ENCODE measurements around the gene CHST8.
"Not testable (repeated sequence)": the region's sequence is repeated elsewhere in the genome, so short reads cannot be mapped to it uniquely, and the experiment has no call there.

CHST8 gene

DNA sequence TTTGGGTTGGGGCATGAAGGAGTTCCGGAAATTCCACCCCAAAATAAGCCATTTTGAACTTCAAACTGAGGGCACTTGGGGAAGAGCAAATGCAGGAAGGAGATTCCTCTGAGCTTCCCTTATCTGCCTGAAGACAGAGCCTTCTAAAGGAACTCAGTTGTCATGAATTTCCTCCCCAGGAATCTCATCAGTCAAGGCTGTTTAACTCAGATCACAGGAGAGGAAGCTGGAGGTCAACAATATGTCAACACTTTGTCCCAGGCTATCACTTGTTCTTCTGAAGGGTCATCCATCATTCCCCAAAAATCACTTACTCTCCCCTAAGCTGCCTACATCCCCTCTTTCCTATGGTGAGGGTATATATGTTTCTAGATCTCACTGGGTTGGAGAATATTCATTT lies 26.0 kb upstream of the CHST8 start:
- no peak overlapping the region for H3K4me3 ChIP-seq
- H3K4me1 ChIP-seq: peaks cover 0 to 8% (median 5%) of the 10 kb centered on the region in 10 experiments; a peak in 10 of 20 replicates
- no peak overlapping the region for H3K27ac ChIP-seq
- peak overlapping the region in 7 of 11 experiments; percentile 1 to 41 (median 20); a peak in 8 of 22 replicates for H3K4me2 ChIP-seq
- H3K27me3 ChIP-seq: no peaks in the 10 kb centered on the region
- no peak overlapping the region for H3K9ac ChIP-seq
- peaks cover 2 to 8% (median 4%) of the 10 kb centered on the region in 11 experiments; a peak in 19 of 22 replicates for H3K9me3 ChIP-seq (replicated peaks in 1 of 11)
- TF ChIP-seq Cebpa-rat (IDR thresholded peaks at IDR 0.05): no peak
- H4K20me1 ChIP-seq: no peaks in the 10 kb centered on the region
- H3K36me3 ChIP-seq: no peaks in the 10 kb centered on the region

DNA sequence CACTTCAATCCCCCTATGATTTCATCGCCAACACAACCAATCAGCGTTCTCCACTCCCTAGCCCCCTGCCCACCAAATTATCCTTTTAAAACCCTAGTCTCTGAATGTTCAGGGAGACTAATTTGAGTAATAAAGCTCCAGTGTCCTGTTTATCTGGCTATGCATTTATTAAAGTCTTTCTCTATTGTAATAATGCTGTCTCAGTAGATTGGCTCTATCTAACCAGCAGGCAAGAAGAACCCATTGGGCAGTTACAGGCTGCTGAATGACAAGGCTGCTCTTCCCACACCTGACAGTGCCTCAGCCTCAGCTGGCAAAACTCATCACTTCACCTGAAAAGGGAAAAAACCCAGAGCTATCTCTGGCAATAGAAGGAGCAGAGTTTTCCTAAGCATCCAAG lies 20.2 kb upstream of the CHST8 start:
- no peaks in the 10 kb centered on the region for H4K20me1 ChIP-seq
- H3K4me2 ChIP-seq: no peak overlapping the region
- no peaks in the 10 kb centered on the region for H3K36me3 ChIP-seq
- peaks cover 0 to 7% (median 4%) of the 10 kb centered on the region in 10 experiments; a peak in 13 of 20 replicates for H3K4me1 ChIP-seq
- no peak overlapping the region for H3K27ac ChIP-seq
- no peak for TF ChIP-seq Cebpa-rat (IDR thresholded peaks at IDR 0.05)
- H3K27me3 ChIP-seq: no peaks in the 10 kb centered on the region
- H3K9me3 ChIP-seq (replicated peaks in 1 of 11): peaks cover 20 to 28% (median 23%) of the 10 kb centered on the region in 11 experiments
- no peak overlapping the region for H3K9ac ChIP-seq
- H3K4me3 ChIP-seq: no peak overlapping the region

- H3K9ac ChIP-seq: no peak overlapping the region
- peaks cover 0 to 16% (median 10%) of the 10 kb centered on the region in 10 experiments; a peak in 13 of 20 replicates for H3K4me1 ChIP-seq
- no peak overlapping the region for H3K4me3 ChIP-seq
- no peak for TF ChIP-seq Cebpa-rat (IDR thresholded peaks at IDR 0.05)
- H3K27ac ChIP-seq: no peak overlapping the region
- H3K4me2 ChIP-seq: no peak overlapping the region
- peaks cover 20 to 28% (median 23%) of the 10 kb centered on the region in 11 experiments for H3K9me3 ChIP-seq (replicated peaks in 1 of 11)
- H3K36me3 ChIP-seq: no peaks in the 10 kb centered on the region
- H4K20me1 ChIP-seq: no peaks in the 10 kb centered on the region
- H3K27me3 ChIP-seq: no peaks in the 10 kb centered on the region
Measured at GRCh38 chr19:33602576-33603204, 19.1 kb upstream of the CHST8 start.

GRCh38 chr19:33603377-33603776 lies 18.4 kb upstream of the CHST8 start:
- H3K4me1 ChIP-seq: peaks cover 0 to 16% (median 10%) of the 10 kb centered on the region in 10 experiments; a peak in 13 of 20 replicates
- no peak overlapping the region for H3K4me3 ChIP-seq
- TF ChIP-seq Cebpa-rat (IDR thresholded peaks at IDR 0.05): no peak
- H3K4me2 ChIP-seq: no peak overlapping the region
- H4K20me1 ChIP-seq: no peaks in the 10 kb centered on the region
- H3K27me3 ChIP-seq: no peaks in the 10 kb centered on the region
- H3K9me3 ChIP-seq (replicated peaks in 1 of 11): peaks cover 20 to 28% (median 24%) of the 10 kb centered on the region in 11 experiments
- no peak overlapping the region for H3K27ac ChIP-seq
- H3K36me3 ChIP-seq: no peaks in the 10 kb centered on the region
- no peak overlapping the region for H3K9ac ChIP-seq

GRCh38 chr19:33604651-33605050 lies 17.1 kb upstream of the CHST8 start:
- Histone ChIP-seq H3K4me2 (no peak overlapping the region), H3K36me3 (no peaks in the 10 kb centered on the region), H3K9ac (no peak overlapping the region), H3K27me3 (no peaks in the 10 kb centered on the region), H3K27ac (no peak overlapping the region), H3K4me1 (peaks cover 0 to 16% (median 10%) of the 10 kb centered on the region in 10 experiments; a peak in 13 of 20 replicates), H3K4me3 (no peak overlapping the region), H4K20me1 (no peaks in the 10 kb centered on the region), H3K9me3 (replicated peaks in 1 of 11) (peaks cover 20 to 35% (median 31%) of the 10 kb centered on the region in 11 experiments)
- no peak for TF ChIP-seq Cebpa-rat (IDR thresholded peaks at IDR 0.05)

- H3K9me3 ChIP-seq (replicated peaks in 1 of 11): peaks cover 22 to 41% (median 36%) of the 10 kb centered on the region in 11 experiments
- H3K27me3 ChIP-seq, H3K4me3 ChIP-seq, H3K27ac ChIP-seq, H4K20me1 ChIP-seq, H3K9ac ChIP-seq, H3K36me3 ChIP-seq: not testable (repeated sequence)
- H3K4me2 ChIP-seq: peak overlapping the region in 4 of 11 experiments; percentile 55 to 67 (median 62); a peak in 7 of 22 replicates
- H3K4me1 ChIP-seq: peaks cover 0 to 16% (median 10%) of the 10 kb centered on the region in 10 experiments; a peak in 13 of 20 replicates
Measured at GRCh38 chr19:33605803-33606295, 15.9 kb upstream of the CHST8 start.

GRCh38 chr19:33606556-33606955 lies 15.2 kb upstream of the CHST8 start:
- no peak overlapping the region for H3K9ac ChIP-seq
- TF ChIP-seq Cebpa-rat (IDR thresholded peaks at IDR 0.05): no peak
- peak overlapping the region in 8 of 11 experiments; percentile 7 to 67 (median 58); a peak in 14 of 22 replicates for H3K4me2 ChIP-seq
- no peaks in the 10 kb centered on the region; a peak in 1 of 22 replicates for H3K27me3 ChIP-seq
- no peaks in the 10 kb centered on the region for H3K36me3 ChIP-seq
- peaks cover 0 to 16% (median 10%) of the 10 kb centered on the region in 10 experiments; a peak in 13 of 20 replicates for H3K4me1 ChIP-seq
- H4K20me1 ChIP-seq: no peaks in the 10 kb centered on the region
- peaks cover 15 to 34% (median 29%) of the 10 kb centered on the region in 11 experiments for H3K9me3 ChIP-seq (replicated peaks in 1 of 11)
- H3K4me3 ChIP-seq: no peak overlapping the region
- no peak overlapping the region for H3K27ac ChIP-seq

GRCh38 chr19:33609353-33609752 lies 12.4 kb upstream of the CHST8 start:
- Histone ChIP-seq H3K27ac (no peak overlapping the region), H3K27me3 (no peaks in the 10 kb centered on the region; a peak in 1 of 22 replicates), H3K9ac (no peak overlapping the region), H3K4me1 (peaks cover 0 to 16% (median 11%) of the 10 kb centered on the region in 10 experiments; a peak in 13 of 20 replicates), H3K4me2 (no peak overlapping the region), H3K9me3 (replicated peaks in 1 of 11) (peaks cover 6 to 24% (median 18%) of the 10 kb centered on the region in 11 experiments; a peak in 18 of 22 replicates), H3K36me3 (no peaks in the 10 kb centered on the region), H4K20me1 (no peaks in the 10 kb centered on the region; a peak in 1 of 22 replicates), H3K4me3 (no peak overlapping the region)
- TF ChIP-seq Cebpa-rat (IDR thresholded peaks at IDR 0.05): no peak

- no peaks in the 10 kb centered on the region; a peak in 1 of 22 replicates for H4K20me1 ChIP-seq
- peaks cover 0 to 16% (median 11%) of the 10 kb centered on the region in 10 experiments; a peak in 13 of 20 replicates for H3K4me1 ChIP-seq
- H3K9me3 ChIP-seq (replicated peaks in 1 of 11): peaks cover 6 to 24% (median 17%) of the 10 kb centered on the region in 11 experiments; a peak in 18 of 22 replicates
- H3K9ac ChIP-seq: no peak overlapping the region
- H3K4me2 ChIP-seq: no peak overlapping the region
- no peak overlapping the region for H3K27ac ChIP-seq
- H3K36me3 ChIP-seq: no peaks in the 10 kb centered on the region
- no peaks in the 10 kb centered on the region; a peak in 1 of 22 replicates for H3K27me3 ChIP-seq
- TF ChIP-seq Cebpa-rat (IDR thresholded peaks at IDR 0.05): no peak
- H3K4me3 ChIP-seq: no peak overlapping the region
Measured at GRCh38 chr19:33610588-33610987, 11.2 kb upstream of the CHST8 start.

All from BLaER1 treated with 17β-estradiol and CSF1 and Interleukin-3, amounts not matched to agents 10 nM and 100 nM (cell line).